Measurements from ENCODE around the gene IGSF9B.

GRCh38 chr11:133948711-133949110 lies 8.1 kb downstream of the IGSF9B start:
- TF ChIP-seq CTCF (IDR thresholded peaks at IDR 0.05; ENCODE audit: poor library complexity) (no peak), EZH2 (IDR thresholded peaks at IDR 0.05; ENCODE audit: borderline replicate concordance) (no peak), EZH2phosphoT487 (IDR thresholded peaks at IDR 0.05; ENCODE audit: low read depth, severe bottlenecking, unreplicated experiment) (no peak)
